ENCODE results near the gene GLI3. TPM values are rescaled to one million over a fixed set of nuclear protein-coding genes. Genes with fewer than 3 reads are reported as not detected.
A peak's percentile ranks its signal among the peaks of the same experiment; 100 is the strongest.

Gene GLI3
- total RNA-seq, 1 donor from 2014 or later: 7.3 TPM

GRCh38 chr7:42100156-42100508 lies 136.9 kb downstream of the GLI3 start:
- TF ChIP-seq CTCF (IDR thresholded peaks at IDR 0.05; ENCODE audit: insufficient read depth, low read length, poor library complexity, severe bottlenecking): no peak
- no peaks in the 10 kb centered on the region for H3K27me3 ChIP-seq (ENCODE audit: control insufficient read depth, insufficient read depth, low read length)
- H3K4me3 ChIP-seq (ENCODE audit: low read depth, low read length): no peak overlapping the region
- H3K36me3 ChIP-seq (ENCODE audit: control insufficient read depth, insufficient read depth, low read length): no peaks in the 10 kb centered on the region
- no peak for DNase-seq (ENCODE audit: low read depth)

- no peak for TF ChIP-seq CTCF (IDR thresholded peaks at IDR 0.05; ENCODE audit: insufficient read depth, low read length, poor library complexity, severe bottlenecking)
- DNase-seq (ENCODE audit: low read depth): no peak
- no peaks in the 10 kb centered on the region for H3K36me3 ChIP-seq (ENCODE audit: control insufficient read depth, insufficient read depth, low read length)
- no peaks in the 10 kb centered on the region for H3K27me3 ChIP-seq (ENCODE audit: control insufficient read depth, insufficient read depth, low read length)
- H3K4me3 ChIP-seq (ENCODE audit: low read depth, low read length): no peak overlapping the region
These were observed 137.4 kb downstream of the GLI3 start for GRCh38 chr7:42099470-42100155.

- no peak overlapping the region for H3K4me3 ChIP-seq (ENCODE audit: low read depth, low read length)
- no peak for TF ChIP-seq CTCF (IDR thresholded peaks at IDR 0.05; ENCODE audit: insufficient read depth, low read length, poor library complexity, severe bottlenecking)
- DNase-seq (ENCODE audit: low read depth): no peak
- no peaks in the 10 kb centered on the region for H3K27me3 ChIP-seq (ENCODE audit: control insufficient read depth, insufficient read depth, low read length)
- no peaks in the 10 kb centered on the region for H3K36me3 ChIP-seq (ENCODE audit: control insufficient read depth, insufficient read depth, low read length)
These were observed 137.9 kb downstream of the GLI3 start for GRCh38 chr7:42099066-42099465.

- no peaks in the 10 kb centered on the region for H3K27me3 ChIP-seq (ENCODE audit: control insufficient read depth, insufficient read depth, low read length)
- no peak for DNase-seq (ENCODE audit: low read depth)
- no peaks in the 10 kb centered on the region for H3K36me3 ChIP-seq (ENCODE audit: control insufficient read depth, insufficient read depth, low read length)
- no peak overlapping the region for H3K4me3 ChIP-seq (ENCODE audit: low read depth, low read length)
- TF ChIP-seq CTCF (IDR thresholded peaks at IDR 0.05; ENCODE audit: insufficient read depth, low read length, poor library complexity, severe bottlenecking): peak; percentile 20
These were observed 139.3 kb downstream of the GLI3 start for GRCh38 chr7:42097752-42098151.

- Histone ChIP-seq H3K27me3 (ENCODE audit: control insufficient read depth, insufficient read depth, low read length) (no peaks in the 10 kb centered on the region), H3K36me3 (ENCODE audit: control insufficient read depth, insufficient read depth, low read length) (no peaks in the 10 kb centered on the region), H3K4me3 (ENCODE audit: low read depth, low read length) (no peak overlapping the region)
- no peak for DNase-seq (ENCODE audit: low read depth)
- no peak for TF ChIP-seq CTCF (IDR thresholded peaks at IDR 0.05; ENCODE audit: insufficient read depth, low read length, poor library complexity, severe bottlenecking)
These were observed 140.1 kb downstream of the GLI3 start for GRCh38 chr7:42096681-42097561.
